ENCODE measurements around the gene SCARB1.

Gene SCARB1

DNA sequence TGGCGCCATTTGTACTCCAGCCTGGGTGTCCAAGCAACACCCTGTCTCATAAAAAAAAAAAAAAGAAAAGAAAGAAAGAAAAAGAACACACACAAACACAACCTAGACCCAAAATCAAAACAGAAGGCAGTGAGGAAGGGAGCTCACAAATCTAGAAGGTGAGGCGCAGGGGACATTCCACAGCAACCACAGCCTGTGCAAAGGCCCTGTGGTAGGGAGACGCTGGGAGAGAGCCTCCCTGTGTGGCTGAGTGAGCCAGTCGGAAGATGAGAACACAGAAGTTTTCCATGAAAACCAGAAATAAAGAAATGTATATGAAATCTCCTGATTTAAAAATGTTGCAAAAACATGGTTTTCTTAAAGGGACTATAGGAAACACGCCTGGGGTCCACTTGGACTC, 44.6 kb downstream of the SCARB1 start:
- DNase-seq, result no peak

GRCh38 chr12:124817076-124818000, 46.3 kb downstream of the SCARB1 start:
- DNase-seq, result no peak

DNA sequence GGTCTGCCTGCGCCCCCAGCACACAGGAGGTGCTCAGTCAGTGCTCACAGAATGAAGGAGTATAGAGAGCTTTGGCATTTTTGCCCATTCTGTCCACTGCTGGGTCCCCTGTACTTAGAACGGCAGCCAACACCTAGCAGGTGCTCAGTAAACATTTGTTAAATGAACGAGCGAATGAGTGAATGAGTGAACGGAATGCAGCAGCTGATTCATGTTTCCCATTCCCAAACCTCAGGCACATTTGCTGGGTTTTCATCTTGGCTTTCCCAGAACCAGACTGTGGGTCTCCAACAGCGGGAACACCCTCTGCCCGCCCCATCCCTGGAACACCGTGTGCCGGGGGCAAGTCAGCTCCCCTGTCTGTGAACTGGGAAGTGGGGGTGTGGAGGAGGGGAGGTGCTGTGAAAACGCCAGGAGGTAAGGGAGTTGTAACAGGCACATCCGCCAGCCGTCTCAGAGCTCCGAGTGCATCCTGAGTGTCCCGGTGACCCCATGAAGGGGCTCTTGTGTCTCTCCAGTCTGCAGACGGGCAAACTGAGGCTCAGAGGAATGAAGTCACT, 47.3 kb downstream of the SCARB1 start:
- DNase-seq, result no peak

DNA sequence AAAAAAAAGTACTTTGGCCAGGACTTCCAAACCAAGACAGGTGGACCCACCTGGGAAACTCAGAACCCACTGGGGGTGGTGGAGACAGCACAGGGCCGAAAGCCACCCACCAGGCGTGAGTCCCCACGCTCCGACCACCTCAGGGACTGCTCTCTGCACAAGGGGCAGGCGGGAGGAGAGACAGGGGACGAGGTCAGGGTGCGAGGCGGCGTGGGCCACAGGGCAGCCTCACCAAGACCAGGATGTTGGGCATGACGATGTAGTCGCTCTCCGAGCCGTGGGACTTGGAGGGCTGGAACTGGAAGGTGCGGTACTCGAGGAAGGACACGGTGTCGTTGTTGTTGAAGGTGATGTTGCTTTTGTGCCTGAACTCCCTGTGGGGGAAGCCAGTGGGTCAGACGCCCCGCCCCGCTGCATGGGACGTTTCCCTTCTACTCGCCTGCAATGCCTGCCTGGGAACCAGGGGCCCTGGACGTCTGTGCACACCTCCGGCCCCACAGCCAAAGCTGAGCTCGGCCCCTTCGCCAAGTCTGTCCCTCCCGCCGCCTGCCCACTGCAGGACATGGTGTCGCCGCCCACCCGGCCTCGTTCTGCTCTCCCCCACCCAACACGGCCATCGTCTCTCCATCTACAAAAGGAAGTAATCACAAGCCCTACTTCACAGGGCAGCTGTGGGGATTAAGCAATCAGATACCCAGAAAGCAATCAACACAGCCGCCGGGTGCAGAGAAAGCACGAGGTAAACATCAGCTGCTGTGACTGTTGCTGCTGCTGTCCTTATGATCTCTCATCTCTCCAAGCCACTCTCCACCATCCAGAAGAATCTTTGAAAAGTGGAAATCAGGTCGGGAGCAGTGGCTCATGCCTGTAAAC, 48.7 kb downstream of the SCARB1 start:
- DNase-seq, result no peak

DNA sequence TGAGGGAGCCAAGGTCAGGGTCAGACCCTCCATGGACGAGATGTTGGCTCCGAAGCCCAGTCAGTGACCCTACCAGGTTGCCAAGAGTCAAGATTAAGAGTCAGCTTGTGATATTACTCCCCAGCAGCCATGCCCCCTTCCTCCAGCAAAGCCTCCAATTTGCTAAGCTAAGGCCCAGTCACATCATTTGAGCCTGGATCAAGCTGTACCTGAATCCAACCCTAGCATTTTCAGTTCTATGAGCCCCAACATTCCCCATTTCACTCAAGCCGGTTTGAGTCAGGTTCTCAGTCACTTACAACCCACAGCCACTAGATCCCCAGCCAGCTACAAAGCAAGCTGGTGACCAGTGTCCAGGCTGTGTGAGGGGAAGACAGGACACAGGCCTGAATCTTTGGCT, 49.9 kb downstream of the SCARB1 start:
- DNase-seq, result no peak

GRCh38 chr12:124812979-124813378, 50.7 kb downstream of the SCARB1 start:
- DNase-seq, result no peak

- no peak for DNase-seq
These were observed 51.3 kb downstream of the SCARB1 start for GRCh38 chr12:124812356-124812755.

GRCh38 chr12:124811633-124812032, 52.0 kb downstream of the SCARB1 start:
- DNase-seq, result no peak

DNA sequence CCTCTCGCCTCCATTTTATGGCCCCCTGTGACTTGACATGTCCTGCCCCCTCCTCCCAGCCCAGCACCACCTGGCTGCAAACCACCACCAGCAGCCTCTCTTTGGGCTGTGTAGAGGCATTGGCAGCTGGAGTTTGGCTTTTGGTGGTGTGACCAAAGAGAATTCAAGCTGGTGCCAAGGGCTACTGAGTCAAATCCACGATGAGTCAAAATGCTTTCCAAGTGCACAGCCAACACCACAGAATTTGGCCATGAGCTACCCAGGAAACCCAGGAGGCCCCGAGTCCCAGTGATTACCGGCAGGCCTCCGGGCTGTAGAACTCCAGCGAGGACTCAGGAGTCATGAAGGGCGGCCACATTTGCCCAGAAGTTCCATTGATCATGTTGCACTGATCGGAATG, 53.8 kb downstream of the SCARB1 start:
- DNase-seq, result no peak

GRCh38 chr12:124809391-124809790, 54.3 kb downstream of the SCARB1 start:
- DNase-seq, result no peak

DNA sequence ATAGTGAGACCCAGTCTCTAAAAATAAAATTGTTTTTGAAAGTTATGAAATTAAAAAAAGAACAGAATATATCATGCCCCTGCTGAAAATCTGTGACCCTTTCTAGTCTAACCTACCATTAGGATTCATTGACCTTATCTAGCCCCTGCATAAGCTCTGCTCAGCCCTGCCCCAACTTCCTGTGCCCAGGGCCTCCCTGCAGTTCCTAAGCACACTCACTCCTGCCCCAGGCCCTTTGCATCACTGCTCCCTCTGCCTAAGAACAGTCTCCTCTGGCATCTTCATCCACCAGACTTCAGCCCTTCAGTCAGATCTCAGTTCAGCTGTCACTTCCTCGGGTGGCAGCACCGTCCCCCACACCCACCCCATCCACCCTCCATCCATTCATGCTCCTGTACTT, 55.4 kb downstream of the SCARB1 start:
- no peak for DNase-seq

- DNase-seq, result no peak
These were observed 57.6 kb downstream of the SCARB1 start for GRCh38 chr12:124805876-124806668.

DNA sequence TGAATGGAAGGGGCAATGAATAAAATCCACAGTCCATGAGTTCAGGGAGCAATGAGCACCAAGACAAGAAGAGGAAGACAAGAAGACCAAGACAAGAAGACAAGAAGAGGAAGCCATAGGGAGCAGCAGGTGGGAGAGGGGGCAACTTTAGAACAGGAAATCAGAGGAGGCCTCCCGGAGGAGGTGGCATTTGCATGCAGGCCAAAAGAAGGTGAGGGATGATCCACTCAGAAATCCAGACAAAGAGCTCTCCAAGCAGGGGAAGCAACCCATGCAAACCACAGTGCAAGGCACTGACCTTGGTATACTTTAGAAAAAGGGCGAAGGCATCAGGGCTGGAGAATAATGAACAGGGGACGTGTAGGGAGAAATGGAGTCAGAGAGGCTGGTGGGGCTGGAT, 58.6 kb downstream of the SCARB1 start:
- no peak for DNase-seq

DNA sequence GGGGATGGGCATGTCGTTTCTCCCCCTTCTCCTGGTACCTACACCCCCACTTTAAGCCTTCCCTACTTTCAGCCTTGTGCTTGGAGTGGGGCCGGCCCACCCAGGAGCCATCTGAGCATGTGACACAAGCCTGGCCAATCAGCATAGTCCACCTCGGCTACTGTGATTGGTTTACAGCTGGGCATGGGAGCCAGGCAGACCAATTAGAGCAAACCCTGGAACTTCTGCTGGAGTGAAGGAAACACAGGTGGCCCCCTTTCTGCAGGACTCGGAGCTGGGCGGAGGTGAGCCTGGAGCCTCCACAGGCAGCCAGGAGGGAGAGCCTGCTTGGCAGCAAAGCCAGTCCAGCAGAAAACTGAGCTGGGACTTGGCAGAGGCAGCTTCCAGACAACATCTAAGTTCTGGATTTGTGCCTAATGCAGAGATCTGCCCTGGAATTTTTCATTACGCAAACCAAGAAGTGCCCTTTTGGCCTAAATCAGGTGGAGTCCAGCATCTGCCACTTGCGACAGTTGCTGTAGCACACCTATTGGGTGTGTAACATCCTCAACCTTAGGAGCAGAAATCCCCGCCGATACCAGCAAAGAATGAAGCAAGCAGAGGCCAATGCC, 59.5 kb downstream of the SCARB1 start:
- DNase-seq, result no peak

DNA sequence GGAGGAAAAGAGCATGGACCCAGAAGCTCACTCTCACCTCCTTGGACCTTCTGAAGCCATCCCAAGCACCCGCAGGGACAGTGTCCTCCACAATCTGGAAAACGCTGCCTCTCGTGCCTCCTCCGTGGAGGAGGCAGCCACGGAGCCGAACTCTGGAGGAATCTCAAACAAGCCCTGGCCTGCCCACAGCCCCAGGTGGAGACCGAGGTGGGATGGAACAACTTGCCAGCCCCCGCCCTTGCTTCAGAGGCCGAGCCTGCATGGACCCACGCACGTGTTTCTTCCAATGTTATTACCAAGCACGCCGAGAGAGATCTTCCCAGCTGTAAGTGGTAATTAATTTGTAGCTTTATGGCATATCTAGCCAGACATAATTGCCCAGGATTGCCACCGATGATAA, 61.3 kb downstream of the SCARB1 start:
- no peak for DNase-seq

DNA sequence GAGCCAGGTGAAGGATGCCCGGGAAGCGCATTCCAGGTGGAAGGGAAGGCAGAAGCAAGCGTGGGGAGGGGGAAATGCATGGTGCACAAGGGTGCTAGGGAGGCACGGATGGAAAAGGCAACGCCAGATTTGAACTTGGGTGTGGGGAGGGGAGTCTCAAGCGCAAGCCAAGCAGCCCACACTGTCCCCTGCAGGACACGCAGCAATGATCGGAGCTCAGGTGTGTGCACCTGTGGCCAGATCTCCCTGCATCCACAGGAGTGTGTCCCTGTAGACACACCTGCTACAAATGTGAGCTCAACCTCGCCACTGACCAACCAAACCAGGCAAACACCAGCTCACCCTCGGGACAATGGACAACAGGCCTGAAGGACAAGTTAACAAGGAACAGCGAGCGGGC, 63.2 kb downstream of the SCARB1 start:
- DNase-seq, result no peak

DNA sequence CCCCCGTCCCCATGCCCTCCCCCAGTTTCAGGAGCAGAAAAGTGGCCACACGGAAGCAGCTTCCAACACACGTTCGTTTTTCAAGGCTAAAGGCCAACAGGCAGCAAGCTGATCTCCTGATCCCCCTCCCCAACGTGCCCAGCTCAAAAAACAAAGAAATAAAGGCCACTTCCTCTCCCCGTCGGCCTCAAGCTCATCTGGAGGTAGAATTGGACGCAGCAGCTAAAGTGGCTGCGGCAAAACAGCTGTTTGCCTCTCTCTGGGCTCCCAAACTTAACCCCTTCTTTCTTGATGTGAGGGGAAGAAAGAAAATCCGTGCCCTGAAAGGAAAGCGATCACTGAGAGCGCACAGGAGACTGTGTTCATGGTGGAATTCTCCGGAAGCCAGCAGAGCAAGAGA, 66.3 kb downstream of the SCARB1 start:
- DNase-seq, result no peak

GRCh38 chr12:124796303-124796960, 67.2 kb downstream of the SCARB1 start:
- no peak for DNase-seq

- no peak for DNase-seq
These were observed 68.3 kb downstream of the SCARB1 start for GRCh38 chr12:124795081-124795948.

DNA sequence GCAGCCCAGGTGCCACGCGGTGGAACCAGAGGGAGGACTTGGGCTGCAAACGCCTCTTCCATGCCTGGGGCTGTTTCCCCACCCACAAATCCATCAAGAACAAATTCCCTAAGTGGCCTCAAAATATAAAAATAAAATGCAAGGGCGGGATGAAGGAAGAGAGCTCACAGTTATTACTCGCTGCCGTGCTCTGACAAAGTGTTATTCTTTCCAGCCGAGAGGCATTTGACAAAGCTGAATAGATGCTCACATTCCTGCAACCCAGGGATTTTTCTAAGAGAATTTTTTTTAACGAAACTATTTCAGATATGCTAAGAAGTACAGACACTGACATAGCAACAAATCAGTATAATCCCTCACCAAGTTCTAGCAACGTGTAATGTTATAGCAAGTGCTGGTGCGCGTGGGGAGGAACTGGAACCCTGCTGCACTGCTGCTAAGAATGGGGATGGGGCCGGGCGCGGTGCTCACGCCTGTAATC, 70.7 kb downstream of the SCARB1 start:
- DNase-seq, result no peak

GRCh38 chr12:124792156-124792555, 71.5 kb downstream of the SCARB1 start:
- no peak for DNase-seq

All from NCI-H2081 treated with DMSO at 0.1 percent for 48 hours (cell line).